ENCODE results near the gene SLC16A12. TPM values are rescaled to one million over a fixed set of nuclear protein-coding genes. Genes with fewer than 3 reads are reported as not detected.
A peak's percentile ranks its signal among the peaks of the same experiment; 100 is the strongest.

Gene SLC16A12
- total and polyA plus RNA-seq, 2 of the 4 experiments (the other 2 are of a cell fraction) = 1.4 to 1.6 TPM

- TF ChIP-seq CEBPB (IDR thresholded peaks at IDR 0.05; ENCODE audit: low read depth, low read length) = no peak
Measured at GRCh38 chr10:89440226-89441009, 95.0 kb downstream of the SLC16A12 start (continued).

GRCh38 chr10:89438525-89438924 is 96.9 kb downstream of the SLC16A12 start:
- Histone ChIP-seq H3K9me3 (ENCODE audit: control insufficient read depth, insufficient read depth, low read length) (no peaks in the 10 kb centered on the region), H3K79me1 (ENCODE audit: low read depth in 1 of 2, low read length in 2 of 2) (no peaks in the 10 kb centered on the region), H2AK9ac (replicated peaks; ENCODE audit: low read depth, low read length, poor library complexity) (no peak overlapping the region), H2BK120ac (ENCODE audit: low read depth, low read length) (peak overlapping the region; percentile 74), H4K5ac (ENCODE audit: low read depth, low read length) (no peak overlapping the region), H3K4me3 (ENCODE audit: insufficient read depth, low read depth, low read length) (no peak overlapping the region), H3K4ac (ENCODE audit: low read depth, low read length) (peak overlapping the region; percentile 67), H3K4me2 (ENCODE audit: low read depth, low read length) (no peak overlapping the region), H4K91ac (ENCODE audit: insufficient read depth, low read depth, low read length) (peak overlapping the region; percentile 55; the same call in 1 of the 2 replicates), H3K56ac (ENCODE audit: extremely low read depth, insufficient read depth, low read length) (no peak overlapping the region; the same call in 1 of the 2 replicates), H3K9ac (ENCODE audit: low read depth, low read length) (no peak overlapping the region), H3K27me3 (ENCODE audit: control insufficient read depth, insufficient read depth, low read length) (no peaks in the 10 kb centered on the region), H2BK5ac (ENCODE audit: low read depth, low read length, poor library complexity, severe bottlenecking) (no peak overlapping the region), H4K8ac (ENCODE audit: low read depth in 2 of 2, low read length in 2 of 2) (peak overlapping the region in 1 of 2 experiments; percentile 1; a peak in 1 of 4 replicates), H2AK5ac (ENCODE audit: low read depth, low read length) (no peak overlapping the region), H2AFZ (replicated peaks; ENCODE audit: low read length, poor library complexity) (peak overlapping the region; percentile 33), H3K9me1 (ENCODE audit: insufficient read depth, low read length) (0 out of 2 replicates have a peak, but pooled peaks cover 8% of the 10 kb centered on the region), H3K14ac (replicated peaks; ENCODE audit: low read depth, low read length) (peak overlapping the region; percentile 62; the same call in 1 of the 2 replicates), H3K18ac (ENCODE audit: low read depth, low read length) (peak overlapping the region; percentile 34; the same call in 1 of the 2 replicates), H3K23ac (ENCODE audit: low read depth, low read length) (peak overlapping the region; percentile 54; the same call in 1 of the 2 replicates), H3K4me1 (ENCODE audit: control insufficient read depth, insufficient read depth, low read length) (peaks cover 3% of the 10 kb centered on the region), H3K36me3 (ENCODE audit: control insufficient read depth, insufficient read depth, low read length) (no peaks in the 10 kb centered on the region), H2BK15ac (ENCODE audit: low read depth, low read length) (peak overlapping the region; percentile 63; the same call in 1 of the 3 replicates), H3K27ac (ENCODE audit: insufficient read depth, low read length) (no peak overlapping the region), H4K20me1 (ENCODE audit: insufficient read depth, low read length) (no peaks in the 10 kb centered on the region), H2BK20ac (ENCODE audit: low read depth, low read length) (peak overlapping the region; percentile 29)
- in situ Hi-C loops (cut with MboI; ENCODE audit: low sequenced_read_pairs) = loop anchor here (25.0 kb wide), 1 partner anchor 1424 kb away; the partner anchor contains the start of genes HTR7 and RPP30
- ChIA-PET POLR2A (ENCODE audit: unreplicated experiment) (no interaction called here), CTCF (interaction anchor here (0.7 kb wide), 1 partner anchor 42 kb away, joined by 3 read pairs; no protein-coding TSS in a partner anchor)
- intact Hi-C loops (cut with micrococcal nuclease) = no loop called here
- dilution Hi-C loops (cut with HindIII; ENCODE audit: low sequenced_read_pairs, unreplicated experiment) = no loop called here
- DNase-seq (peak; percentile 33), ATAC-seq (ENCODE audit: low read depth) (peak; percentile 78)
- no TSS peak for BruUV-seq (replicated peaks)
- WGBS, 2 experiments (ENCODE audit: extremely low coverage in 2 of 2, insufficient read length in 1 of 2) = no CpG with 5 or more reads among the region's 4 CpGs
- no peak for TF ChIP-seq MAFK (IDR thresholded peaks at IDR 0.05; ENCODE audit: low read depth, low read length)
- TF ChIP-seq CEBPB (IDR thresholded peaks at IDR 0.05; ENCODE audit: low read depth, low read length) = no peak
- TF ChIP-seq ELK1 (IDR thresholded peaks at IDR 0.05; ENCODE audit: borderline replicate concordance, low read depth, low read length) = no peak
- no peak for TF ChIP-seq RAD21 (IDR thresholded peaks at IDR 0.05; ENCODE audit: low read length)
- TF ChIP-seq BHLHE40 (IDR thresholded peaks at IDR 0.05; ENCODE audit: low read depth, low read length) = no peak
- no peak for TF ChIP-seq USF2 (IDR thresholded peaks at IDR 0.05; ENCODE audit: low read depth, low read length)
- no peak for TF ChIP-seq MAZ (IDR thresholded peaks at IDR 0.05; ENCODE audit: borderline replicate concordance, low read depth, low read length)
- peak; percentile 33; the same call in 1 of the 2 replicates for TF ChIP-seq FOS (IDR thresholded peaks at IDR 0.05; ENCODE audit: low read depth, low read length)

Data from IMR-90 (cell line).